WERI-Rb-1 (cell line): Measurements from ENCODE around the gene HYAL3.

ENCODE experiments used
- DNase-seq: peaks from one replicate; pipeline ENCODE4 v3.0.0-alpha.2; 2020
- H3K27ac ChIP-seq: fragments of 250-450 bp; sonication (Bioruptor Pico); 2 replicates; pipeline ENCODE4 v1.5.1; 2020; ENCODE audit warnings: mild to moderate bottlenecking, moderate library complexity
- H3K27me3 ChIP-seq: fragments of 250-450 bp; sonication (Bioruptor Pico); 2 replicates; pipeline ENCODE4 v1.5.1; 2021; ENCODE audit warnings: mild to moderate bottlenecking, low read depth, moderate library complexity; ENCODE audit not compliant: insufficient read depth, severe bottlenecking
- H3K36me3 ChIP-seq: fragments of 250-450 bp; sonication (Bioruptor Pico); 2 replicates; pipeline ENCODE4 v1.5.1; 2020; ENCODE audit warnings: mild to moderate bottlenecking, moderate library complexity
- H3K4me3 ChIP-seq: 2 replicates; pipeline ENCODE4 v1.5.1; 2011; ENCODE audit warnings: low read depth, mild to moderate bottlenecking, control low read depth, low read length
- H3K9me3 ChIP-seq: fragments of 250-450 bp; sonication (Bioruptor Pico); 2 replicates; pipeline ENCODE4 v1.5.1; 2021; ENCODE audit warnings: mild to moderate bottlenecking, moderate library complexity; ENCODE audit not compliant: severe bottlenecking
- CTCF ChIP-seq: IDR thresholded peaks from 2 replicates; pipeline ENCODE4 v1.5.1; 2011; ENCODE audit warnings: low read depth, mild to moderate bottlenecking, control low read depth, inconsistent platforms, low read length

Gene HYAL3

GRCh38 chr3:50341996-50342650, 42.9 kb upstream of the HYAL3 start:
- no peak for DNase-seq
- TF ChIP-seq CTCF: no peak
- Histone ChIP-seq H3K36me3 (peaks cover 4% of the 10 kb centered on the region), H3K4me3 (no peak overlapping the region), H3K27ac (no peak overlapping the region), H3K27me3 (no peaks in the 10 kb centered on the region), H3K9me3 (no peaks in the 10 kb centered on the region)

- Histone ChIP-seq H3K36me3 (peaks cover 5% of the 10 kb centered on the region), H3K9me3 (no peaks in the 10 kb centered on the region), H3K27ac (no peak overlapping the region), H3K4me3 (no peak overlapping the region), H3K27me3 (no peaks in the 10 kb centered on the region)
- TF ChIP-seq CTCF: no peak
- no peak for DNase-seq
These were observed 42.3 kb upstream of the HYAL3 start for GRCh38 chr3:50341537-50341936.

GRCh38 chr3:50340448-50341329, 41.5 kb upstream of the HYAL3 start, which contains the start of gene RASSF1:
RASSF1 (minus strand) TSS chr3:50340836; CDS start chr3:50340805, 31 bp downstream.
- no peak for DNase-seq
- no peak for TF ChIP-seq CTCF
- Histone ChIP-seq H3K9me3 (no peaks in the 10 kb centered on the region), H3K27ac (no peak within 1 kb of the TSS), H3K4me3 (no peak within 1 kb of the TSS), H3K36me3 (peaks cover 8% of the 10 kb centered on the region), H3K27me3 (no peaks in the 10 kb centered on the region)

GRCh38 chr3:50340147-50340447, 40.9 kb upstream of the HYAL3 start:
- no peaks in the 10 kb centered on the region for H3K27me3 ChIP-seq
- H3K4me3 ChIP-seq: no peak overlapping the region
- H3K27ac ChIP-seq: no peak overlapping the region

GRCh38 chr3:50339485-50340146, 40.4 kb upstream of the HYAL3 start:
- Histone ChIP-seq H3K4me3 (no peak overlapping the region), H3K36me3 (peaks cover 17% of the 10 kb centered on the region), H3K27ac (no peak overlapping the region), H3K9me3 (no peaks in the 10 kb centered on the region), H3K27me3 (no peaks in the 10 kb centered on the region)
- TF ChIP-seq CTCF: no peak
- no peak for DNase-seq

More at GRCh38 chr3:50340147-50340447, 40.9 kb upstream of the HYAL3 start:
- Histone ChIP-seq H3K36me3 (peaks cover 13% of the 10 kb centered on the region), H3K9me3 (no peaks in the 10 kb centered on the region)
- DNase-seq: no peak
- no peak for TF ChIP-seq CTCF
